ENCODE data around the gene OR51V1.

DNA sequence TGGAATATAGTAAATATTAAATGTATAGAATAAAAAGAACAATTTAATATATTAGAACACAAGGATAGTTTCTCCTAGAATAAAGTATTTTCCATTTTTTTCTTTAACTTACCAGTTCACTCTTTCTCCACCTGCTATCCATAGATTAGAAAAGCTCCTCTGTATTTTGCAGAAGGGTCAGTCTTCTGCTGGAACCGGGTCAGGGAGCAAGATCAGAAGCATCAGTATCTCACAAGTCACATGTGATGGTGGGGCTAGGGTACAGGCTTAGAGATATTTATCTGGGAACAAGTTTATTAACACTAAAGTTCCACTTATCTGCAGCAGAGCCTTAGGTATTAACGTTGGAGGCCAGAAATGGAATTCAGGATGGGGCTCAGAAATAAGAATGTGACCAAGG is 28.6 kb downstream of the OR51V1 start:
- TF ChIP-seq, protein P1, sequence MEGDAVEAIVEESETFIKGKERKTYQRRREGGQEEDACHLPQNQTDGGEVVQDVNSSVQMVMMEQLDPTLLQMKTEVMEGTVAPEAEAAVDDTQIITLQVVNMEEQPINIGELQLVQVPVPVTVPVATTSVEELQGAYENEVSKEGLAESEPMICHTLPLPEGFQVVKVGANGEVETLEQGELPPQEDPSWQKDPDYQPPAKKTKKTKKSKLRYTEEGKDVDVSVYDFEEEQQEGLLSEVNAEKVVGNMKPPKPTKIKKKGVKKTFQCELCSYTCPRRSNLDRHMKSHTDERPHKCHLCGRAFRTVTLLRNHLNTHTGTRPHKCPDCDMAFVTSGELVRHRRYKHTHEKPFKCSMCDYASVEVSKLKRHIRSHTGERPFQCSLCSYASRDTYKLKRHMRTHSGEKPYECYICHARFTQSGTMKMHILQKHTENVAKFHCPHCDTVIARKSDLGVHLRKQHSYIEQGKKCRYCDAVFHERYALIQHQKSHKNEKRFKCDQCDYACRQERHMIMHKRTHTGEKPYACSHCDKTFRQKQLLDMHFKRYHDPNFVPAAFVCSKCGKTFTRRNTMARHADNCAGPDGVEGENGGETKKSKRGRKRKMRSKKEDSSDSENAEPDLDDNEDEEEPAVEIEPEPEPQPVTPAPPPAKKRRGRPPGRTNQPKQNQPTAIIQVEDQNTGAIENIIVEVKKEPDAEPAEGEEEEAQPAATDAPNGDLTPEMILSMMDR (IDR thresholded peaks at IDR 0.05) = no peak
- TF ChIP-seq SP1 (CRISPR knock-in tag; conservative IDR thresholded peaks at IDR 0.05) = no peak
- TF ChIP-seq, protein P2, sequence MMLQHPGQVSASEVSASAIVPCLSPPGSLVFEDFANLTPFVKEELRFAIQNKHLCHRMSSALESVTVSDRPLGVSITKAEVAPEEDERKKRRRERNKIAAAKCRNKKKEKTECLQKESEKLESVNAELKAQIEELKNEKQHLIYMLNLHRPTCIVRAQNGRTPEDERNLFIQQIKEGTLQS (CRISPR knock-in tag; conservative IDR thresholded peaks at IDR 0.05) = no peak
- TF ChIP-seq TCF7 (CRISPR knock-in tag; IDR thresholded peaks at IDR 0.05; ENCODE audit: low read depth) = no peak
- no peak for TF ChIP-seq ESRRA (CRISPR knock-in tag; IDR thresholded peaks at IDR 0.05; ENCODE audit: borderline replicate concordance)
- TF ChIP-seq, protein P3, sequence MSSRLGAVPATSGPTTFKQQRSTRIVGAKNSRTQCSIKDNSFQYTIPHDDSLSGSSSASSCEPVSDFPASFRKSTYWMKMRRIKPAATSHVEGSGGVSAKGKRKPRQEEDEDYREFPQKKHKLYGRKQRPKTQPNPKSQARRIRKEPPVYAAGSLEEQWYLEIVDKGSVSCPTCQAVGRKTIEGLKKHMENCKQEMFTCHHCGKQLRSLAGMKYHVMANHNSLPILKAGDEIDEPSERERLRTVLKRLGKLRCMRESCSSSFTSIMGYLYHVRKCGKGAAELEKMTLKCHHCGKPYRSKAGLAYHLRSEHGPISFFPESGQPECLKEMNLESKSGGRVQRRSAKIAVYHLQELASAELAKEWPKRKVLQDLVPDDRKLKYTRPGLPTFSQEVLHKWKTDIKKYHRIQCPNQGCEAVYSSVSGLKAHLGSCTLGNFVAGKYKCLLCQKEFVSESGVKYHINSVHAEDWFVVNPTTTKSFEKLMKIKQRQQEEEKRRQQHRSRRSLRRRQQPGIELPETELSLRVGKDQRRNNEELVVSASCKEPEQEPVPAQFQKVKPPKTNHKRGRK (CRISPR knock-in tag; IDR thresholded peaks at IDR 0.05; ENCODE audit: borderline replicate concordance) = no peak
- TF ChIP-seq, protein P4, sequence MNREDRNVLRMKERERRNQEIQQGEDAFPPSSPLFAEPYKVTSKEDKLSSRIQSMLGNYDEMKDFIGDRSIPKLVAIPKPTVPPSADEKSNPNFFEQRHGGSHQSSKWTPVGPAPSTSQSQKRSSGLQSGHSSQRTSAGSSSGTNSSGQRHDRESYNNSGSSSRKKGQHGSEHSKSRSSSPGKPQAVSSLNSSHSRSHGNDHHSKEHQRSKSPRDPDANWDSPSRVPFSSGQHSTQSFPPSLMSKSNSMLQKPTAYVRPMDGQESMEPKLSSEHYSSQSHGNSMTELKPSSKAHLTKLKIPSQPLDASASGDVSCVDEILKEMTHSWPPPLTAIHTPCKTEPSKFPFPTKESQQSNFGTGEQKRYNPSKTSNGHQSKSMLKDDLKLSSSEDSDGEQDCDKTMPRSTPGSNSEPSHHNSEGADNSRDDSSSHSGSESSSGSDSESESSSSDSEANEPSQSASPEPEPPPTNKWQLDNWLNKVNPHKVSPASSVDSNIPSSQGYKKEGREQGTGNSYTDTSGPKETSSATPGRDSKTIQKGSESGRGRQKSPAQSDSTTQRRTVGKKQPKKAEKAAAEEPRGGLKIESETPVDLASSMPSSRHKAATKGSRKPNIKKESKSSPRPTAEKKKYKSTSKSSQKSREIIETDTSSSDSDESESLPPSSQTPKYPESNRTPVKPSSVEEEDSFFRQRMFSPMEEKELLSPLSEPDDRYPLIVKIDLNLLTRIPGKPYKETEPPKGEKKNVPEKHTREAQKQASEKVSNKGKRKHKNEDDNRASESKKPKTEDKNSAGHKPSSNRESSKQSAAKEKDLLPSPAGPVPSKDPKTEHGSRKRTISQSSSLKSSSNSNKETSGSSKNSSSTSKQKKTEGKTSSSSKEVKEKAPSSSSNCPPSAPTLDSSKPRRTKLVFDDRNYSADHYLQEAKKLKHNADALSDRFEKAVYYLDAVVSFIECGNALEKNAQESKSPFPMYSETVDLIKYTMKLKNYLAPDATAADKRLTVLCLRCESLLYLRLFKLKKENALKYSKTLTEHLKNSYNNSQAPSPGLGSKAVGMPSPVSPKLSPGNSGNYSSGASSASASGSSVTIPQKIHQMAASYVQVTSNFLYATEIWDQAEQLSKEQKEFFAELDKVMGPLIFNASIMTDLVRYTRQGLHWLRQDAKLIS (CRISPR knock-in tag; IDR thresholded peaks at IDR 0.05; ENCODE audit: borderline replicate concordance) = no peak
- TF ChIP-seq, protein P5, sequence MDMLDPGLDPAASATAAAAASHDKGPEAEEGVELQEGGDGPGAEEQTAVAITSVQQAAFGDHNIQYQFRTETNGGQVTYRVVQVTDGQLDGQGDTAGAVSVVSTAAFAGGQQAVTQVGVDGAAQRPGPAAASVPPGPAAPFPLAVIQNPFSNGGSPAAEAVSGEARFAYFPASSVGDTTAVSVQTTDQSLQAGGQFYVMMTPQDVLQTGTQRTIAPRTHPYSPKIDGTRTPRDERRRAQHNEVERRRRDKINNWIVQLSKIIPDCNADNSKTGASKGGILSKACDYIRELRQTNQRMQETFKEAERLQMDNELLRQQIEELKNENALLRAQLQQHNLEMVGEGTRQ (CRISPR knock-in tag; IDR thresholded peaks at IDR 0.05) = no peak
- no peak for TF ChIP-seq ETV6 (CRISPR knock-in tag; IDR thresholded peaks at IDR 0.05)

All from WTC11 (cell line).